HL-60 (cell line): ENCODE results near the gene SLC9A3.

Experiments used
- GABPA ChIP-seq: IDR thresholded peaks from 2 replicates; pipeline ENCODE4 v1.6.1; 2012; ENCODE audit warnings: low read depth
- POLR2AphosphoS5 ChIP-seq: IDR thresholded peaks from 2 replicates; pipeline ENCODE4 v1.6.1; 2012; ENCODE audit warnings: low read depth
- TF ChIP-seq, protein P1 (sequence below): IDR thresholded peaks from one replicate; pipeline ENCODE4 v1.5.1; 2011; ENCODE audit warnings: low read length, control low read depth, inconsistent platforms; ENCODE audit not compliant: insufficient read depth
- TF ChIP-seq, protein P2 (sequence below): IDR thresholded peaks from 2 replicates; pipeline ENCODE4 v1.6.1; 2012; ENCODE audit warnings: low read depth; ENCODE audit not compliant: insufficient replicate concordance

DNA sequence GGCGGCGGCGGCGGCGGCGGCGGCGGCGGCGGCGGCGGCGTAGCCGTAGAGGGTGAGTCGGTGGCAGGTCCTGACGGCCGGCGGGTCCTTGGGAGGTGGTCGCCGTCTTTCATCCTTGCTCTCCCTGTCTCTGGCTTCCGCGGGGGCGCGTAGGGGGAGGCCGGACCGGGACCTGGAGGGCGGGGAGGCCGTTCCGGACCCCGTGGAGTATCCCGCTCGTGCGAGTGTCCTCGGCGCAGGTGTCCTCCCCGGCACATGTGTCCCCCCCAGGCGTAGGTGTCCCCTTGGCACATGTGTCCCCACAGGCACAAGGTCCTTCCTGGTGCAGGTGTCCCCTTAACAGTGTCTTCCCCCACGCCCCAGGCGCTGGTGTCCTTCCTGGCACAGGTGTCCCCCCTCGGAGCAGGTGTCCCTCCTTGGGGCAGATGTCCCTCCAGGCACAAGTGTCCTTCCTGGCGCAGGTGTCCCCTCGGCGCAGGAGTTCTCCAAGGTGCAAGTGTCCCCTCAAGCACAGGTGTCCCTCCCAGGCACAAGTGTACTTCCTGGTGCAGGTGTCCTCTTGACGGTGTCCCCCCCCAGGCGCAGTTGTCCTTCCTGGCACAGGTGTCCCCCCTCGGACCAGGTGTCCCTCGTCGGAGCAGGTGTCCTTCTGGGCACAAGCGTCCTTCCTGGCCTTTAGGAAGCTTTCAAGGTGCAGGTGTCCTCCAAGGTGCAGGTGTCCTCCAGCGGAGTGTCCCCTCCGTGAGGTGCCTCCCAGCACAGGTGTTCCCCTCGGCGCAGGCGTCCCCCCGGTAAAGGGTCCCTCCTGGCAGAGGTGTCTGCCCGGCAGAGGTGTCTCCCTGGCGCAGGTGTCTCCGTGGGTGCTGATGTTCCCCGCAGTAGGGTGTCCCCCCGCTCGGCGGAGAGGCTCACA is 80.8 kb downstream of the SLC9A3 start:
- TF ChIP-seq, protein P1, sequence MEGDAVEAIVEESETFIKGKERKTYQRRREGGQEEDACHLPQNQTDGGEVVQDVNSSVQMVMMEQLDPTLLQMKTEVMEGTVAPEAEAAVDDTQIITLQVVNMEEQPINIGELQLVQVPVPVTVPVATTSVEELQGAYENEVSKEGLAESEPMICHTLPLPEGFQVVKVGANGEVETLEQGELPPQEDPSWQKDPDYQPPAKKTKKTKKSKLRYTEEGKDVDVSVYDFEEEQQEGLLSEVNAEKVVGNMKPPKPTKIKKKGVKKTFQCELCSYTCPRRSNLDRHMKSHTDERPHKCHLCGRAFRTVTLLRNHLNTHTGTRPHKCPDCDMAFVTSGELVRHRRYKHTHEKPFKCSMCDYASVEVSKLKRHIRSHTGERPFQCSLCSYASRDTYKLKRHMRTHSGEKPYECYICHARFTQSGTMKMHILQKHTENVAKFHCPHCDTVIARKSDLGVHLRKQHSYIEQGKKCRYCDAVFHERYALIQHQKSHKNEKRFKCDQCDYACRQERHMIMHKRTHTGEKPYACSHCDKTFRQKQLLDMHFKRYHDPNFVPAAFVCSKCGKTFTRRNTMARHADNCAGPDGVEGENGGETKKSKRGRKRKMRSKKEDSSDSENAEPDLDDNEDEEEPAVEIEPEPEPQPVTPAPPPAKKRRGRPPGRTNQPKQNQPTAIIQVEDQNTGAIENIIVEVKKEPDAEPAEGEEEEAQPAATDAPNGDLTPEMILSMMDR, result no peak
- TF ChIP-seq POLR2AphosphoS5 (peak; percentile 23; the same call in 1 of the 2 replicates), GABPA (peak; percentile 52; the same call in 1 of the 2 replicates)
- TF ChIP-seq, protein P2, sequence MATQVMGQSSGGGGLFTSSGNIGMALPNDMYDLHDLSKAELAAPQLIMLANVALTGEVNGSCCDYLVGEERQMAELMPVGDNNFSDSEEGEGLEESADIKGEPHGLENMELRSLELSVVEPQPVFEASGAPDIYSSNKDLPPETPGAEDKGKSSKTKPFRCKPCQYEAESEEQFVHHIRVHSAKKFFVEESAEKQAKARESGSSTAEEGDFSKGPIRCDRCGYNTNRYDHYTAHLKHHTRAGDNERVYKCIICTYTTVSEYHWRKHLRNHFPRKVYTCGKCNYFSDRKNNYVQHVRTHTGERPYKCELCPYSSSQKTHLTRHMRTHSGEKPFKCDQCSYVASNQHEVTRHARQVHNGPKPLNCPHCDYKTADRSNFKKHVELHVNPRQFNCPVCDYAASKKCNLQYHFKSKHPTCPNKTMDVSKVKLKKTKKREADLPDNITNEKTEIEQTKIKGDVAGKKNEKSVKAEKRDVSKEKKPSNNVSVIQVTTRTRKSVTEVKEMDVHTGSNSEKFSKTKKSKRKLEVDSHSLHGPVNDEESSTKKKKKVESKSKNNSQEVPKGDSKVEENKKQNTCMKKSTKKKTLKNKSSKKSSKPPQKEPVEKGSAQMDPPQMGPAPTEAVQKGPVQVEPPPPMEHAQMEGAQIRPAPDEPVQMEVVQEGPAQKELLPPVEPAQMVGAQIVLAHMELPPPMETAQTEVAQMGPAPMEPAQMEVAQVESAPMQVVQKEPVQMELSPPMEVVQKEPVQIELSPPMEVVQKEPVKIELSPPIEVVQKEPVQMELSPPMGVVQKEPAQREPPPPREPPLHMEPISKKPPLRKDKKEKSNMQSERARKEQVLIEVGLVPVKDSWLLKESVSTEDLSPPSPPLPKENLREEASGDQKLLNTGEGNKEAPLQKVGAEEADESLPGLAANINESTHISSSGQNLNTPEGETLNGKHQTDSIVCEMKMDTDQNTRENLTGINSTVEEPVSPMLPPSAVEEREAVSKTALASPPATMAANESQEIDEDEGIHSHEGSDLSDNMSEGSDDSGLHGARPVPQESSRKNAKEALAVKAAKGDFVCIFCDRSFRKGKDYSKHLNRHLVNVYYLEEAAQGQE, result no peak
